ENCODE data around the gene ZNF236. TPM values are rescaled to one million over a fixed set of nuclear protein-coding genes. Genes with fewer than 3 reads are reported as not detected.
"Not testable (repeated sequence)": the region's sequence is repeated elsewhere in the genome, so short reads cannot be mapped to it uniquely, and the experiment has no call there.

The ZNF236 gene
- total and polyA plus RNA-seq, 2 of the 8 experiments (the other 6 are each of a cell fraction or from before 2014, with no cell fraction given), result 6.7 to 14.5 TPM

- TF ChIP-seq SAP30 (IDR thresholded peaks at IDR 0.05; ENCODE audit: insufficient read depth, insufficient replicate concordance, low read length) (no peak), CREB1 (IDR thresholded peaks at IDR 0.05) (no peak)
Observed at GRCh38 chr18:76772665-76773064, 49.7 kb upstream of the ZNF236 start (continued).

- DNase-seq (ENCODE audit: low read depth in 1 of 2, low spot score in 2 of 2); H3K4me3 ChIP-seq (ENCODE audit: extremely low read depth in 1 of 4, insufficient read depth in 2 of 4, low read depth in 3 of 4, low read length in 4 of 4); CTCF ChIA-PET (ENCODE audit: partially characterized antibody); FAIRE-seq; H3K27ac ChIP-seq (ENCODE audit: low read depth, low read length); H3K23ac ChIP-seq (ENCODE audit: insufficient read length); H3K4me1 ChIP-seq (replicated peaks in 1 of 4; ENCODE audit: control insufficient read depth in 3 of 4, insufficient read depth in 4 of 4, low read length in 3 of 4); H4K8ac ChIP-seq (ENCODE audit: extremely low read depth, insufficient read depth, low read length); H3K14ac ChIP-seq (ENCODE audit: insufficient read length); H3K18ac ChIP-seq (ENCODE audit: extremely low read depth, low read length); H3K4me2 ChIP-seq (ENCODE audit: insufficient read depth in 1 of 2, low read depth in 2 of 2, low read length in 2 of 2); H3K36me3 ChIP-seq (ENCODE audit: control insufficient read depth in 2 of 4, insufficient read depth in 4 of 4, low read length in 3 of 4); POLR2A ChIA-PET (ENCODE audit: partially characterized antibody); H2BK5ac ChIP-seq (ENCODE audit: low read depth, low read length); H2AFZ ChIP-seq (ENCODE audit: low read length); H4K91ac ChIP-seq (replicated peaks; ENCODE audit: insufficient read length, low read length); H2BK120ac ChIP-seq (replicated peaks; ENCODE audit: low read depth, low read length); H3K9me3 ChIP-seq (ENCODE audit: insufficient read depth in 2 of 2, low read depth in 1 of 2, low read length in 1 of 2); H2BK12ac ChIP-seq (ENCODE audit: low read depth, low read length); H3K9ac ChIP-seq (replicated peaks in 1 of 4; ENCODE audit: extremely low read depth in 1 of 4, low read depth in 3 of 4, low read length in 3 of 4); H3K4ac ChIP-seq (replicated peaks; ENCODE audit: insufficient read length, low read depth, low read length); H3K27me3 ChIP-seq (replicated peaks in 1 of 4; ENCODE audit: control insufficient read depth in 3 of 4, extremely low read depth in 1 of 4, insufficient read depth in 3 of 4, low read length in 3 of 4); H2AK5ac ChIP-seq (ENCODE audit: low read depth, low read length); H3K23me2 ChIP-seq (ENCODE audit: low read depth, low read length); H3K79me1 ChIP-seq (ENCODE audit: low read depth, low read length); H2BK20ac ChIP-seq (ENCODE audit: low read length); H3K79me2 ChIP-seq (ENCODE audit: control insufficient read depth in 1 of 2, insufficient read depth in 2 of 2, low read length in 2 of 2); H3K56ac ChIP-seq (replicated peaks; ENCODE audit: insufficient read length, low read depth, low read length); H4K20me1 ChIP-seq (replicated peaks in 1 of 2; ENCODE audit: control insufficient read depth in 1 of 2, insufficient read depth in 2 of 2, low read length in 2 of 2); H2BK15ac ChIP-seq (ENCODE audit: low read length); H4K5ac ChIP-seq (ENCODE audit: insufficient read length, low read depth, low read length): not testable (repeated sequence)
- WGBS, 2 experiments (ENCODE audit: extremely low coverage in 1 of 2, insufficient coverage in 1 of 2, insufficient read length in 1 of 2, insufficient replicate concordance in 2 of 2, low coverage in 1 of 2, low lambda C conversion rate in 2 of 2, missing lambda C conversion rate in 1 of 2), result 88% methylated on average over 8 of the region's 22 CpGs; no CpG with 5 or more reads in 1 of the 2 experiments
Observed at GRCh38 chr18:76777036-76777435, 45.3 kb upstream of the ZNF236 start.

All from H1 (cell line).